DMS114 treated with DMSO at 0.1 percent for 48 hours (cell line): Measurements from ENCODE around the gene ZNF532.

Source experiments
- DNase-seq: peaks from one replicate; lab custom pipeline; 2025; ENCODE audit not compliant: unreplicated experiment; lab: John Stamatoyannopoulos, UW

The ZNF532 gene

GRCh38 chr18:58941426-58942099, 76.9 kb downstream of the ZNF532 start:
- no peak for DNase-seq

GRCh38 chr18:58943896-58944295, 79.2 kb downstream of the ZNF532 start:
- no peak for DNase-seq

GRCh38 chr18:58947136-58947732, 82.6 kb downstream of the ZNF532 start:
- no peak for DNase-seq

GRCh38 chr18:58949031-58949430, 84.4 kb downstream of the ZNF532 start:
- DNase-seq: no peak

- DNase-seq: no peak
These were observed 87.5 kb downstream of the ZNF532 start for GRCh38 chr18:58951986-58952702.

GRCh38 chr18:58952858-58953257, 88.2 kb downstream of the ZNF532 start:
- no peak for DNase-seq

- no peak for DNase-seq
These were observed 89.0 kb downstream of the ZNF532 start for GRCh38 chr18:58953627-58954026.

- no peak for DNase-seq
These were observed 90.3 kb downstream of the ZNF532 start for GRCh38 chr18:58955001-58955400.

GRCh38 chr18:58955738-58956137, 91.1 kb downstream of the ZNF532 start:
- no peak for DNase-seq

- DNase-seq: no peak
These were observed 94.0 kb downstream of the ZNF532 start for GRCh38 chr18:58958628-58959027.

- no peak for DNase-seq
These were observed 95.8 kb downstream of the ZNF532 start for GRCh38 chr18:58960508-58960907.

GRCh38 chr18:58960946-58961722, 96.5 kb downstream of the ZNF532 start:
- DNase-seq: no peak

GRCh38 chr18:58962336-58962735, 97.7 kb downstream of the ZNF532 start:
- DNase-seq: no peak

GRCh38 chr18:58965291-58966004, 100.8 kb downstream of the ZNF532 start:
- DNase-seq: no peak

- DNase-seq: no peak
These were observed 101.5 kb downstream of the ZNF532 start for GRCh38 chr18:58966005-58966677.

- no peak for DNase-seq
These were observed 102.0 kb downstream of the ZNF532 start for GRCh38 chr18:58966704-58967103.

- DNase-seq: no peak
These were observed 103.1 kb downstream of the ZNF532 start for GRCh38 chr18:58967751-58968254.

- no peak for DNase-seq
These were observed 106.5 kb downstream of the ZNF532 start for GRCh38 chr18:58970943-58971790.

GRCh38 chr18:58975296-58975695, 110.6 kb downstream of the ZNF532 start:
- no peak for DNase-seq
